PC-9 (cell line): ENCODE measurements around the gene CAPN5. TPM values are rescaled to one million over a fixed set of nuclear protein-coding genes. Genes with fewer than 3 reads are reported as not detected.

Experiments used
- BruUV-seq: library from RNA; stranded (reverse); fragments of 400-500 nt; replicated peaks from 2 replicates; lab custom pipeline; 2021; lab: Mats Ljungman, UMichigan
- CTCF ChIA-PET: fragments of 300-600 bp; sonication (Branson Sonifier 250); formaldehyde crosslinking; loops from one replicate; lab custom pipeline; 2022; ENCODE audit warnings: antibody characterized with exemption; lab: Charles Lee
- POLR2A ChIA-PET: fragments of 300-600 bp; sonication (Branson Sonifier 250); formaldehyde crosslinking; loops from one replicate; lab custom pipeline; 2022; ENCODE audit warnings: antibody characterized with exemption; ENCODE audit not compliant: unreplicated experiment; lab: Charles Lee
- DNase-seq, 2 experiments: peaks; one replicate each; pipeline versions ENCODE4 v3.0.0 to v3.0.0-alpha.2; 2015 to 2022; ENCODE audit warnings: mixed read lengths in 1 of 2
- H2AFZ ChIP-seq: fragments of 200-600 bp; sonication (generic); 2 replicates; pipeline ENCODE4 v1.8.1; 2017; ENCODE audit warnings: antibody characterized with exemption
- H3F3A ChIP-seq: fragments of 200-600 bp; sonication (generic); 2 replicates; pipeline ENCODE4 v1.8.1; 2017; ENCODE audit warnings: antibody characterized with exemption, mild to moderate bottlenecking, low read depth; ENCODE audit not compliant: insufficient read depth
- H3K27ac ChIP-seq: fragments of 200-600 bp; sonication (generic); 2 replicates; pipeline ENCODE4 v1.6.1; 2016; ENCODE audit warnings: mixed run types
- H3K27me3 ChIP-seq: fragments of 200-600 bp; sonication (generic); 2 replicates; pipeline ENCODE4 v1.6.1; 2016; ENCODE audit warnings: low read depth, mixed run types; ENCODE audit not compliant: insufficient read depth
- H3K36me3 ChIP-seq: fragments of 200-600 bp; sonication (generic); 2 replicates; pipeline ENCODE4 v1.6.1; 2016; ENCODE audit warnings: low read depth, mixed run types
- H3K4me1 ChIP-seq: fragments of 200-600 bp; sonication (generic); replicated peaks from 2 replicates; pipeline ENCODE4 v1.6.1; 2016; ENCODE audit warnings: mixed run types; ENCODE audit not compliant: insufficient read depth
- H3K4me2 ChIP-seq: fragments of 200-600 bp; sonication (generic); 2 replicates; pipeline ENCODE4 v1.6.1; 2017; ENCODE audit warnings: mixed run types
- H3K4me3 ChIP-seq: fragments of 200-600 bp; sonication (generic); 2 replicates; pipeline ENCODE4 v1.6.1; 2016; ENCODE audit warnings: mixed run types
- H3K79me2 ChIP-seq: fragments of 200-600 bp; sonication (generic); 2 replicates; pipeline ENCODE4 v1.6.1; 2017; ENCODE audit warnings: low read depth, mixed run types
- H3K9me2 ChIP-seq: fragments of 200-600 bp; sonication (generic); 2 replicates; pipeline ENCODE4 v1.8.1; 2017; ENCODE audit warnings: mild to moderate bottlenecking; ENCODE audit not compliant: insufficient read depth
- H3K9me3 ChIP-seq: fragments of 200-600 bp; sonication (generic); 2 replicates; pipeline ENCODE4 v1.8.1; 2016; ENCODE audit warnings: low read depth; ENCODE audit not compliant: insufficient read depth
- H4K20me1 ChIP-seq: fragments of 200-600 bp; sonication (generic); 2 replicates; pipeline ENCODE4 v1.8.1; 2017; ENCODE audit not compliant: insufficient read depth
- CTCF ChIP-seq: fragments of 200-600 bp; sonication (generic); conservative IDR thresholded peaks from 2 replicates; pipeline ENCODE4 v1.6.1; 2017; ENCODE audit warnings: mixed run types, antibody characterized with exemption, mild to moderate bottlenecking, moderate library complexity
- EZH2 ChIP-seq: fragments of 200-600 bp; sonication (generic); IDR thresholded peaks from 2 replicates; pipeline ENCODE4 v1.8.0; 2017; ENCODE audit warnings: antibody characterized with exemption, low read depth
- intact Hi-C: fragments of 100-400 bp; cut with micrococcal nuclease; formaldehyde crosslinking; loops from one replicate; pipeline ENCODE4 v1.10.0; 2022; ENCODE audit not compliant: unreplicated experiment
- total RNA-seq: library from RNA; stranded (reverse); gene quantifications from 2 replicates; pipeline ENCODE4 v1.2.3, GENCODE V29; 2021

CAPN5 gene
- total RNA-seq, 1 experiment from 2014 or later, result 9.9 TPM

GRCh38 chr11:77114089-77114463 is 47.3 kb downstream of the CAPN5 start:
- BruUV-seq, result no TSS peak
- H3K27ac ChIP-seq, result no peak overlapping the region
- no peaks in the 10 kb centered on the region for H3F3A ChIP-seq
- POLR2A ChIA-PET, result no interaction called here
- no peaks in the 10 kb centered on the region for H3K36me3 ChIP-seq
- H4K20me1 ChIP-seq, result no peaks in the 10 kb centered on the region; the same call in 1 of the 2 replicates
- H3K79me2 ChIP-seq, result no peaks in the 10 kb centered on the region
- H3K4me2 ChIP-seq, result no peak overlapping the region
- TF ChIP-seq EZH2, result no peak
- TF ChIP-seq CTCF, result no peak
- no peak overlapping the region for H3K4me3 ChIP-seq
- H3K27me3 ChIP-seq, result no peaks in the 10 kb centered on the region
- peaks cover 3% of the 10 kb centered on the region; the same call in 1 of the 2 replicates for H3K4me1 ChIP-seq
- H2AFZ ChIP-seq, result no peak overlapping the region
- CTCF ChIA-PET, result interaction anchor here (1.0 kb wide), 1 partner anchor 15 kb away, joined by 5 read pairs; no protein-coding TSS in a partner anchor
- H3K9me2 ChIP-seq, result no peaks in the 10 kb centered on the region
- no peaks in the 10 kb centered on the region for H3K9me3 ChIP-seq
- intact Hi-C loops, result loop anchor here (5.0 kb wide), 1 partner anchor 192 kb away; no protein-coding TSS in a partner anchor
- no peak for DNase-seq

- H4K20me1 ChIP-seq, result no peaks in the 10 kb centered on the region; the same call in 1 of the 2 replicates
- H3K27me3 ChIP-seq, result no peaks in the 10 kb centered on the region
- no peak for DNase-seq
- TF ChIP-seq EZH2 (no peak), CTCF (peak; percentile 49; the same call in 1 of the 2 replicates)
- POLR2A ChIA-PET, result interaction anchor here (0.6 kb wide), 1 partner anchor 359 kb away, joined by 3 read pairs; the partner anchor contains the start of gene PAK1
- intact Hi-C loops, result no loop called here
- CTCF ChIA-PET, result interaction anchor here (0.8 to 1.0 kb wide), 2 partner anchors 24 to 68 kb away, joined by 3 to 7 read pairs; no protein-coding TSS in a partner anchor
- H3K9me2 ChIP-seq, result no peaks in the 10 kb centered on the region
- BruUV-seq, result no TSS peak
- no peak overlapping the region for H3K4me2 ChIP-seq
- H3K4me3 ChIP-seq, result no peak overlapping the region
- no peak overlapping the region for H2AFZ ChIP-seq
- no peaks in the 10 kb centered on the region for H3K9me3 ChIP-seq
- H3F3A ChIP-seq, result no peaks in the 10 kb centered on the region
- H3K27ac ChIP-seq, result no peak overlapping the region
- peaks cover 3% of the 10 kb centered on the region; the same call in 1 of the 2 replicates for H3K4me1 ChIP-seq
- no peaks in the 10 kb centered on the region for H3K79me2 ChIP-seq
- H3K36me3 ChIP-seq, result no peaks in the 10 kb centered on the region
Measured at GRCh38 chr11:77115181-77115611, 48.4 kb downstream of the CAPN5 start.

GRCh38 chr11:77115956-77116355 is 49.2 kb downstream of the CAPN5 start:
- ChIA-PET CTCF (interaction anchor here (0.8 kb wide), 1 partner anchor 25 kb away, joined by 3 read pairs; no protein-coding TSS in a partner anchor), POLR2A (interaction anchor here (0.6 kb wide), 1 partner anchor 71 kb away, joined by 7 read pairs; no protein-coding TSS in a partner anchor)
- H4K20me1 ChIP-seq, result no peaks in the 10 kb centered on the region; the same call in 1 of the 2 replicates
- no peak overlapping the region for H3K27ac ChIP-seq
- no peak overlapping the region for H3K4me3 ChIP-seq
- no peaks in the 10 kb centered on the region for H3K36me3 ChIP-seq
- TF ChIP-seq CTCF, result no peak
- TF ChIP-seq EZH2, result no peak
- H2AFZ ChIP-seq, result no peak overlapping the region
- intact Hi-C loops, result no loop called here
- peaks cover 3% of the 10 kb centered on the region; the same call in 1 of the 2 replicates for H3K4me1 ChIP-seq
- no peaks in the 10 kb centered on the region for H3K27me3 ChIP-seq
- no TSS peak for BruUV-seq
- H3K4me2 ChIP-seq, result no peak overlapping the region
- no peak for DNase-seq
- H3K9me3 ChIP-seq, result no peaks in the 10 kb centered on the region
- H3K79me2 ChIP-seq, result no peaks in the 10 kb centered on the region
- H3F3A ChIP-seq, result no peaks in the 10 kb centered on the region
- no peaks in the 10 kb centered on the region for H3K9me2 ChIP-seq
